ENCODE data around the gene WDR48. TPM values are rescaled to one million over a fixed set of nuclear protein-coding genes. Genes with fewer than 3 reads are reported as not detected.
A peak's percentile ranks its signal among the peaks of the same experiment; 100 is the strongest.

The WDR48 gene
- total RNA-seq, 2 donors from 2014 or later, result 57.5 to 60.4 TPM

GRCh38 chr3:39138804-39139415 lies 87.1 kb downstream of the WDR48 start:
- TF ChIP-seq CTCF (conservative IDR thresholded peaks at IDR 0.05), result no peak
- H3K9me3 ChIP-seq (ENCODE audit: control insufficient read depth, low read length), result no peaks in the 10 kb centered on the region
- H3K4me1 ChIP-seq (ENCODE audit: control insufficient read depth, insufficient read depth, low read length), result no peaks in the 10 kb centered on the region
- H3K27me3 ChIP-seq (ENCODE audit: control insufficient read depth, insufficient read depth, low read length, poor library complexity, severe bottlenecking), result no peaks in the 10 kb centered on the region
- H3K36me3 ChIP-seq (ENCODE audit: control insufficient read depth, insufficient read depth, low read length), result peaks cover 41% of the 10 kb centered on the region
- H3K4me3 Mint-ChIP-seq, result no peak overlapping the region
- no peaks in the 10 kb centered on the region for H3K9me3 Mint-ChIP-seq
- no peak overlapping the region for H3K4me3 ChIP-seq (ENCODE audit: low read length)
- H3K27ac Mint-ChIP-seq, result no peak overlapping the region
- H3K9ac ChIP-seq (ENCODE audit: extremely low read depth, low read length, poor library complexity, severe bottlenecking), result no peak overlapping the region
- H3K4me1 Mint-ChIP-seq, result no peaks in the 10 kb centered on the region
- H3K27me3 Mint-ChIP-seq (ENCODE audit: insufficient read depth), result no peaks in the 10 kb centered on the region
- H3K27ac ChIP-seq (ENCODE audit: low read depth, low read length), result no peak overlapping the region
- peak; percentile 49 for DNase-seq
- peaks cover 16% of the 10 kb centered on the region for H3K36me3 Mint-ChIP-seq (ENCODE audit: low read depth)
- WGBS, 2 experiments (ENCODE audit: insufficient coverage in 1 of 2, insufficient read length in 1 of 2), result 89 to 93% methylated on average over 3 to 7 of the region's 7 CpGs

GRCh38 chr3:39139442-39139841 lies 87.6 kb downstream of the WDR48 start:
- DNase-seq, result no peak
- Histone ChIP-seq H3K27me3 (ENCODE audit: control insufficient read depth, insufficient read depth, low read length, poor library complexity, severe bottlenecking) (no peaks in the 10 kb centered on the region), H3K9ac (ENCODE audit: extremely low read depth, low read length, poor library complexity, severe bottlenecking) (no peak overlapping the region), H3K27ac (ENCODE audit: low read depth, low read length) (no peak overlapping the region), H3K4me1 (ENCODE audit: control insufficient read depth, insufficient read depth, low read length) (no peaks in the 10 kb centered on the region), H3K36me3 (ENCODE audit: control insufficient read depth, insufficient read depth, low read length) (peaks cover 46% of the 10 kb centered on the region), H3K9me3 (ENCODE audit: control insufficient read depth, low read length) (no peaks in the 10 kb centered on the region), H3K4me3 (ENCODE audit: low read length) (no peak overlapping the region)
- Mint-ChIP-seq H3K27me3 (ENCODE audit: insufficient read depth) (no peaks in the 10 kb centered on the region), H3K4me3 (no peak overlapping the region), H3K27ac (no peak overlapping the region), H3K36me3 (ENCODE audit: low read depth) (peaks cover 20% of the 10 kb centered on the region), H3K4me1 (no peaks in the 10 kb centered on the region), H3K9me3 (no peaks in the 10 kb centered on the region)
- TF ChIP-seq CTCF (conservative IDR thresholded peaks at IDR 0.05), result no peak
- 88 to 97% methylated on average over 1 to 2 of the region's 2 CpGs for WGBS, 2 experiments (ENCODE audit: insufficient coverage in 1 of 2, insufficient read length in 1 of 2)

- H3K27me3 Mint-ChIP-seq (ENCODE audit: insufficient read depth), result no peaks in the 10 kb centered on the region
- H3K27me3 ChIP-seq (ENCODE audit: control insufficient read depth, insufficient read depth, low read length, poor library complexity, severe bottlenecking), result no peaks in the 10 kb centered on the region
- WGBS, 2 experiments (ENCODE audit: insufficient coverage in 1 of 2, insufficient read length in 1 of 2), result 94 to 100% methylated on average over 2 of the region's 2 CpGs
- peak overlapping the region; percentile 21 for H3K27ac Mint-ChIP-seq
- no peaks in the 10 kb centered on the region for H3K9me3 ChIP-seq (ENCODE audit: control insufficient read depth, low read length)
- no peak for DNase-seq
- no peak overlapping the region for H3K4me3 ChIP-seq (ENCODE audit: low read length)
- peaks cover 56% of the 10 kb centered on the region for H3K36me3 ChIP-seq (ENCODE audit: control insufficient read depth, insufficient read depth, low read length)
- no peak overlapping the region for H3K9ac ChIP-seq (ENCODE audit: extremely low read depth, low read length, poor library complexity, severe bottlenecking)
- no peaks in the 10 kb centered on the region for H3K4me1 Mint-ChIP-seq
- no peak overlapping the region for H3K27ac ChIP-seq (ENCODE audit: low read depth, low read length)
- no peak for TF ChIP-seq CTCF (conservative IDR thresholded peaks at IDR 0.05)
- no peaks in the 10 kb centered on the region for H3K9me3 Mint-ChIP-seq
- H3K4me1 ChIP-seq (ENCODE audit: control insufficient read depth, insufficient read depth, low read length), result no peaks in the 10 kb centered on the region
- H3K36me3 Mint-ChIP-seq (ENCODE audit: low read depth), result peaks cover 26% of the 10 kb centered on the region
- no peak overlapping the region for H3K4me3 Mint-ChIP-seq
These were observed 88.6 kb downstream of the WDR48 start for GRCh38 chr3:39140341-39140971.
